Measurements from ENCODE around the gene CASP8.

The CASP8 gene

DNA sequence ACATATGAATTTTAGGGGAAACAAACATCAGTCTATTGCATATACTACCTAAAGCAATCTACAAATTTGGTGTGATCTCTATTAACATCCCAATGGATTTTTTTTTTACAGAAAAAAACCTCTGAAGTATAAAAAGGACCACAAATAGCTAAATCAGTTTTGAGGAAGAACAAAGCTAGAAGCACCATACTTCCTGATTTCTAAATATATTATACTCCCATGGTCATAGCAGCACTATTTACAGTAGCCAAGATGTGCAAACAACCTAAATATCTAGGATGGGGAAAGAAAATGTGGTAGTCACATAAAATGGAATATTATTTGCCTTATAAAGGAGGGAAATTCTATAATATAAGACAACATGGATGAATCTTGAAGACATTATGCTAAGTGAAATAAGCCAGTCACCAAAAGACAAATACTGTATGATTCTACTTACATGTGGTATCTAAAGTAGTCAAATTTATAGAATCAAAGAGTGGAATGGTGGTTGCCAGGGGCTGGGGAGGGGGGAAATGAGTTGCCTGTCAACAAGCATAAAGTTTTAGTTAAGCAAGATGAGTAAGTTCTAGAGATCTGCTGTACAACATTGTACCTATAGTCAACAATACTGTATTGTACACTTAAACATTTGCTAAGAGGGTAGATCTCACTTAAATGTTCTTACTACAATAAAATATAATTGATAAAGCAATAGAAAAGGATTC, 17.6 kb upstream of the CASP8 start:
- no peak for DNase-seq (ENCODE audit: low read depth in 2 of 2)

GRCh38 chr2:201244829-201245228, 15.5 kb upstream of the CASP8 start:
- DNase-seq (ENCODE audit: low read depth in 2 of 2) = no peak

DNA sequence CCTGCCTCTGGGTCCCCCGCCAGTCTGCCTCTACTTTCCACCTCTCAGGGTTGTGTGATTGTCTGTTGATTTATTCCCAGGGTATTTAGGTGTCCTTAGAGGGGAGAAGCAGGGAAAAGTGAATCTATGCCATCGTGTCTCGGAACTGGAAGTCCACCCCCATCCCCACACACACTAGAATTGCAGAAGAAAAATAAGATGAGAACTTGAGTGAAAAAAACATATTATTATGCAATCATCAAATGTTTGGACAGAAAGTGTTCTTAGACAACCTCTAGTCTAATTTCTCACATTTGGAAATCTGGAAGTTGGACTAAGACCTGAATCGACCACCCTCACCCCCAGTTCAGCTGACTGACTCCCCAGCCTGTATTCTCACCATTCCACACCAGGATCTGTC, 14.1 kb upstream of the CASP8 start:
- no peak for DNase-seq (ENCODE audit: low read depth in 2 of 2)

GRCh38 chr2:201248288-201248844, 12.0 kb upstream of the CASP8 start:
- DNase-seq (ENCODE audit: low read depth in 2 of 2) = no peak

DNA sequence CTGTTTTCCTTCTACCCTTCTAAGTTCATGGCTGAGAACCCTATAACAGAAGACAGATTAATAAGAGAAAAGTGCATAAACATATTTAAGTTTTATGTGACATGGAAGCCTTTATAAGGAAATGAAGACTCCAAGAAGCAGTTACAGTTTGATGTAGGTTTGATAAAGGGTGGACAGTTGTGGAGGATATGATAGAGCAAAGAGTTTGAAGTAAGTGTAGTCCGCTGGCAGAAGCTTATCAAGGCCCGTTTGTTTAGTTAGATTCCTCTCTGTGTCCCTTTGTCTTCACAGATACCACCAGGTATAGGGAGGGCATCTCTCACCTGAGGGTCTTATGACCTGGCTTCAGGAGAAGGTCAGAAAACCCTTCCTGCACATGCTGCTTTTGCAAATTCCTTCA, 10.4 kb upstream of the CASP8 start:
- DNase-seq (ENCODE audit: low read depth in 2 of 2) = no peak

GRCh38 chr2:201250741-201251140, 9.6 kb upstream of the CASP8 start:
- no peak for DNase-seq (ENCODE audit: low read depth in 2 of 2)

GRCh38 chr2:201254081-201254730, 6.1 kb upstream of the CASP8 start:
- no peak for DNase-seq (ENCODE audit: low read depth in 2 of 2)

DNA sequence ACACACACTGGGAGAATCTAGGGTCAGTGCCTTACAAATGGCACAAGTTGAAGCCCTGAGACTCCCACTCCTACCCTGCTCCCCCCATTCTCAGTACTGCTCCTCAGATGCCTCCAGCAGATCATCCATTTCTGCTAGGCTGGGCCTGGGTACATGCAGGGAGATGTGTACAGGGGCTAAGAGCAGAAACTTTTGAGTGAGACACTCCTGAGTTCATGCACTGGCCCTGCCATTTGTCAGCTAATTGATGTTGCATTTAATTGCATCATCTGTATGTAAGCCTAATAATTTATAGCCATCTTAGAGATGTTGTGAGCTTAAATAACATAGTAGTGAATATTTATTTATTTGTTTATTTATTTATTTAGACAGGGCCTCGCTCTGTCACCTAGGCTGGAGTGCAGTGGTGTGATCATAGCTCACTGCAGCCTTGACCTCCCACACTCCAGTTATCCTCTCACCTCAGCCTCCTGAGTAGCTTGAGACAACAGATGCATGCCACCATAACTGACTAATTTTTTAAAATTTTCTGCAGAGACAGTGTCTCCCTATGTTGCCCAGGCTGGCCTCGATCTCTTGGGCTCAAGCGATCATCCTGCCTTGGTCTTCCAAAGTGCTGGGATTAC, 4.8 kb upstream of the CASP8 start:
- no peak for DNase-seq (ENCODE audit: low read depth in 2 of 2)

GRCh38 chr2:201256082-201256481, 4.3 kb upstream of the CASP8 start:
- DNase-seq (ENCODE audit: low read depth in 2 of 2) = no peak

- no peak for DNase-seq (ENCODE audit: low read depth in 2 of 2)
Observed at GRCh38 chr2:201257381-201257955, 2.9 kb upstream of the CASP8 start.

- DNase-seq (ENCODE audit: low read depth in 2 of 2) = peak; percentile 66 to 79
Observed at GRCh38 chr2:201257956-201258665, 2.2 kb upstream of the CASP8 start.

GRCh38 chr2:201258666-201259615, 1.4 kb upstream of the CASP8 start:
- DNase-seq (ENCODE audit: low read depth in 2 of 2) = no peak

DNA sequence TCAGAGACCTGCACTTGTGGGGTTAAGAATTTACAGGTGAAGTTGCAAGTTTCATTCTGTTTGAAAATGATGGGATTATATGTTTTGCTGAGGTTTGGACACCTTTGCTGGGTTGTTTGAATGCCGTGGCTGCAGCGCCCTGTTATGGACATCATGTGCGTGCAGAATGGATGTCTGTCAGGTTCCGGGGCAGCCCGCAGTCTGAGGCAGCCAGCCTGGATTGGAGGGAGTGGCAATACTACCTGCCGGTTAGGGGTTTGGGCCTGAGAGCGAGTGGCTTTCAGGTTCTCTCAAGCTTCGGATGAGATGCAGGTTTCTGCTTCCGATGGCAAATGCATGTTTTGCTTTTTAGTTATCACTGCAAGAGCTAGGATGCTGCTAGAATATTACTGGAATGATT, 1.1 kb downstream of the CASP8 start:
- no peak for DNase-seq (ENCODE audit: low read depth in 2 of 2)

GRCh38 chr2:201261906-201262305, 1.6 kb downstream of the CASP8 start:
- no peak for DNase-seq (ENCODE audit: low read depth in 2 of 2)

DNA sequence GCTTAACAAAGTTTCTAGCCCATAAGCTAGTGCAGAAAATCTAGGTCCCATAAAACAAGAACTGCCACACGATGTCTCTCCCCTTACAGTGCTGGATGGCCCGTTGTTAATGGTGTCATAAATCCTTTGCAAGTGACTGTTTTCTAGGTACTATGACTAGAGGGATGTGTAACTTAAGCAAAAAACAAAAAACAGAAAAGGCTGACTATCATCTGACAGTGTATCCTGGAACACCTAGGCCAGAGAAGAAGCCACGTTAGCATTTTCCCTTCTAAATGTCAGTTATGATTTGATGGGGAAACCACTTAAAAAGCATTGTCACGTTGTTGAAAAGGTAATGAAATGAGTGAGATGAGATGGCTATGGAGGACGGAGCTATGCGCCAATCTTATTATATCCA, 2.4 kb downstream of the CASP8 start:
- DNase-seq (ENCODE audit: low read depth in 2 of 2) = no peak

- no peak for DNase-seq (ENCODE audit: low read depth in 2 of 2)
Observed at GRCh38 chr2:201263779-201264178, 3.4 kb downstream of the CASP8 start.

DNA sequence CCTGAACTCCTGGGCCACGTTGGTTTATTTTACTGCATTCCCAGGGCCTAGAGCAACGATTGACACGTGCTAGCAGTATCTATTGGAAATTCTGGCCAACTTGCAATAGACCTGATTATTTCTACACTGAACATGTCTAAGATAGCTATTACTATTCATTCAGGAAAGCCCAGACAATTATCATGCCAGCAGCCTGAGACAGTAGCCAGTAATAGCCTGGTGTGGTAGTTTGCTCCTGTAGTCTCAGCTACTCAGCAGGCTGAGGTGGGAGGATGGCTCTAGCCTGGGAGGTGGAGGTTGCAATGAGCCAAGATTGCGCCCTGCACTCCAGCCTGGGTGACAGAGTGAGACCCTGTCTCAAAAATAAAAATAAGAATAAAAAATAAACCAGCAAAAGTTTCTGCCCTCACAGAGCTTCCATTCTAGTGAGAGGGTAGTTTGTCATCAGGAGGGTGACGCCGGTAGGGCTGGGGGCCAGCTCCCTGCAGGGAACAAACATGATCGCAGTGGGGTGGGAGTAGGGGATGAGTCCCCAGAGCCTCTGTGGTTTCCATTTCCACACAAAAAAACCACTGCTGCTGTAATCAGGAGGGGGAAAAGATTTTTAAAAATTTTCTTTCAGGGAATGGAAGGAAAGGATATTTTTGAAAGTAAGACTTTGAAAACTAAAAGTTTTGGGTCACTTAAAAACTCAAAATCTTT, 4.3 kb downstream of the CASP8 start:
- DNase-seq (ENCODE audit: low read depth in 2 of 2) = no peak

DNA sequence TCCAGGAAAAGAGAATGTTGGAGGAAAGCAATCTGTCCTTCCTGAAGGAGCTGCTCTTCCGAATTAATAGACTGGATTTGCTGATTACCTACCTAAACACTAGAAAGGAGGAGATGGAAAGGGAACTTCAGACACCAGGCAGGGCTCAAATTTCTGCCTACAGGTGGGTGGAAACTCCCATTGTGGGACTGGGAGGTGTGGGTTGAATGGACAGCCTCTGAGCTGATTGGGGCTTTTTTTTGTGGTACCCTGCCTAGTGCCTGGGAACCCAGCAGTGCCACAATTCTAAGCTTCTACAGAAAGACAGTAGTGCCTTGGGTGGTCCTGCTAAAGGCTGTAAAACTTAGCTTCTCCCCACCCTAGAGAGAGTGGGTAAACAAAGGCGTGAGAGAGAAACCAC, 6.3 kb downstream of the CASP8 start:
- no peak for DNase-seq (ENCODE audit: low read depth in 2 of 2)

- no peak for DNase-seq (ENCODE audit: low read depth in 2 of 2)
Observed at GRCh38 chr2:201267278-201268030, 7.1 kb downstream of the CASP8 start.
